ENCODE results near the gene ZPR1.

Gene ZPR1

GRCh38 chr11:116798368-116798767 lies 10.5 kb upstream of the ZPR1 start:
- H3K4me2 ChIP-seq (ENCODE audit: low read length), result no peak overlapping the region
- no peaks in the 10 kb centered on the region for H3K27me3 ChIP-seq (ENCODE audit: control insufficient read depth, insufficient read depth, low read length)
- TF ChIP-seq, protein P1, sequence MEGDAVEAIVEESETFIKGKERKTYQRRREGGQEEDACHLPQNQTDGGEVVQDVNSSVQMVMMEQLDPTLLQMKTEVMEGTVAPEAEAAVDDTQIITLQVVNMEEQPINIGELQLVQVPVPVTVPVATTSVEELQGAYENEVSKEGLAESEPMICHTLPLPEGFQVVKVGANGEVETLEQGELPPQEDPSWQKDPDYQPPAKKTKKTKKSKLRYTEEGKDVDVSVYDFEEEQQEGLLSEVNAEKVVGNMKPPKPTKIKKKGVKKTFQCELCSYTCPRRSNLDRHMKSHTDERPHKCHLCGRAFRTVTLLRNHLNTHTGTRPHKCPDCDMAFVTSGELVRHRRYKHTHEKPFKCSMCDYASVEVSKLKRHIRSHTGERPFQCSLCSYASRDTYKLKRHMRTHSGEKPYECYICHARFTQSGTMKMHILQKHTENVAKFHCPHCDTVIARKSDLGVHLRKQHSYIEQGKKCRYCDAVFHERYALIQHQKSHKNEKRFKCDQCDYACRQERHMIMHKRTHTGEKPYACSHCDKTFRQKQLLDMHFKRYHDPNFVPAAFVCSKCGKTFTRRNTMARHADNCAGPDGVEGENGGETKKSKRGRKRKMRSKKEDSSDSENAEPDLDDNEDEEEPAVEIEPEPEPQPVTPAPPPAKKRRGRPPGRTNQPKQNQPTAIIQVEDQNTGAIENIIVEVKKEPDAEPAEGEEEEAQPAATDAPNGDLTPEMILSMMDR (IDR thresholded peaks at IDR 0.05), result no peak
- no peaks in the 10 kb centered on the region for H3K79me2 ChIP-seq
- no peak overlapping the region for H3K4me3 ChIP-seq (ENCODE audit: low read depth, low read length)
- no peak overlapping the region for H3K9ac ChIP-seq
- no peaks in the 10 kb centered on the region for H3K4me1 ChIP-seq
- H3K27ac ChIP-seq, result no peak overlapping the region
- H3K36me3 ChIP-seq (ENCODE audit: control insufficient read depth, insufficient read depth, low read length), result no peaks in the 10 kb centered on the region
- H3K9me3 ChIP-seq (ENCODE audit: control insufficient read depth, low read length), result no peaks in the 10 kb centered on the region
- no peak overlapping the region for H2AFZ ChIP-seq

GRCh38 chr11:116797816-116798215 lies 10.0 kb upstream of the ZPR1 start:
- Histone ChIP-seq H3K4me3 (ENCODE audit: low read depth, low read length) (no peak overlapping the region), H3K27me3 (ENCODE audit: control insufficient read depth, insufficient read depth, low read length) (no peaks in the 10 kb centered on the region), H3K36me3 (ENCODE audit: control insufficient read depth, insufficient read depth, low read length) (no peaks in the 10 kb centered on the region), H3K79me2 (no peaks in the 10 kb centered on the region), H3K27ac (no peak overlapping the region), H3K4me2 (ENCODE audit: low read length) (no peak overlapping the region), H2AFZ (no peak overlapping the region), H3K4me1 (no peaks in the 10 kb centered on the region), H3K9me3 (ENCODE audit: control insufficient read depth, low read length) (no peaks in the 10 kb centered on the region), H3K9ac (no peak overlapping the region)
- TF ChIP-seq, protein P1 (IDR thresholded peaks at IDR 0.05), result no peak

GRCh38 chr11:116796548-116796947 lies 8.7 kb upstream of the ZPR1 start:
- TF ChIP-seq, protein P1 (IDR thresholded peaks at IDR 0.05), result no peak
- Histone ChIP-seq H3K4me2 (ENCODE audit: low read length) (no peak overlapping the region), H3K27ac (no peak overlapping the region), H3K36me3 (ENCODE audit: control insufficient read depth, insufficient read depth, low read length) (no peaks in the 10 kb centered on the region), H3K9me3 (ENCODE audit: control insufficient read depth, low read length) (no peaks in the 10 kb centered on the region), H3K4me1 (no peaks in the 10 kb centered on the region), H3K27me3 (ENCODE audit: control insufficient read depth, insufficient read depth, low read length) (no peaks in the 10 kb centered on the region), H2AFZ (no peak overlapping the region), H3K79me2 (no peaks in the 10 kb centered on the region), H3K9ac (no peak overlapping the region), H3K4me3 (ENCODE audit: low read depth, low read length) (no peak overlapping the region)

GRCh38 chr11:116794851-116795250 lies 7.0 kb upstream of the ZPR1 start:
- Histone ChIP-seq H3K4me2 (ENCODE audit: low read length) (no peak overlapping the region), H2AFZ (no peak overlapping the region), H3K27ac (no peak overlapping the region), H3K4me3 (ENCODE audit: low read depth, low read length) (no peak overlapping the region), H3K36me3 (ENCODE audit: control insufficient read depth, insufficient read depth, low read length) (no peaks in the 10 kb centered on the region), H3K9me3 (ENCODE audit: control insufficient read depth, low read length) (no peaks in the 10 kb centered on the region), H3K27me3 (ENCODE audit: control insufficient read depth, insufficient read depth, low read length) (no peaks in the 10 kb centered on the region), H3K4me1 (no peaks in the 10 kb centered on the region), H3K79me2 (no peaks in the 10 kb centered on the region), H3K9ac (no peak overlapping the region)
- TF ChIP-seq, protein P1 (IDR thresholded peaks at IDR 0.05), result no peak

DNA sequence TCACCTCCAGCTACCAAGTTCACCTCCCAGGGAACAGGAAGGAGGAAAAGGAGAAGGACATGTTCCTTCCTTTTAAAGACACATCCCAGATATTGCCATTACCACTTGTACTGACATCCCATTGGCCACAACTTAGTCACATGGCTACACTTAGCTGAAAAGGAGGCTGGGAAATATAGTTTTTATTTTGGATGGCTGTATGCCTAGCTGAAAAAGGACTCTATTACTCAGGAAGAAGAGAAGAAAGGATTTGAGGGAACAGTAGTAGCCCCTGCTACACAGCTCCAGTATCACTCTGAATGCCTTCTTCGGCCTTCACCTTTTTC lies 5.9 kb upstream of the ZPR1 start:
- H3K4me1 ChIP-seq, result no peaks in the 10 kb centered on the region
- H3K27ac ChIP-seq, result no peak overlapping the region
- H3K9me3 ChIP-seq (ENCODE audit: control insufficient read depth, low read length), result no peaks in the 10 kb centered on the region
- no peaks in the 10 kb centered on the region for H3K27me3 ChIP-seq (ENCODE audit: control insufficient read depth, insufficient read depth, low read length)
- H3K9ac ChIP-seq, result no peak overlapping the region
- H3K4me3 ChIP-seq (ENCODE audit: low read depth, low read length), result no peak overlapping the region
- H3K36me3 ChIP-seq (ENCODE audit: control insufficient read depth, insufficient read depth, low read length), result no peaks in the 10 kb centered on the region
- no peak overlapping the region for H2AFZ ChIP-seq
- TF ChIP-seq, protein P1 (IDR thresholded peaks at IDR 0.05), result no peak
- no peaks in the 10 kb centered on the region for H3K79me2 ChIP-seq
- H3K4me2 ChIP-seq (ENCODE audit: low read length), result no peak overlapping the region
